Gastrocnemius medialis (tissue), 4 donors: ENCODE results near the gene ADARB2.

Source experiments
- CTCF ChIP-seq, 5 experiments: fragments of 450-650 bp in 3 of 5; fragments of 200-600 bp in 2 of 5; sonication (generic) in 2 of 5; IDR thresholded peaks in 4 of 5; conservative IDR thresholded peaks in 1 of 5; 1 replicate in 4 of 5; 2 replicates in 1 of 5; pipeline ENCODE4 v1.5.1; 2016 to 2019; ENCODE audit warnings: antibody characterized with exemption in 5 of 5, mild to moderate bottlenecking in 3 of 5, moderate library complexity in 3 of 5
- POLR2A ChIP-seq, 2 donors: fragments of 450-650 bp; IDR thresholded peaks; one replicate each; pipeline ENCODE4 v1.6.1; 2017; ENCODE audit warnings: antibody characterized with exemption in 2 of 2, mild to moderate bottlenecking in 2 of 2, moderate library complexity in 2 of 2

GRCh38 chr10:1745780-1746456 is 8.6 kb upstream of the ADARB2 start:
- TF ChIP-seq CTCF (IDR thresholded peaks at IDR 0.05 in 4 of 5, conservative IDR thresholded peaks at IDR 0.05 in 1 of 5) (no peak), POLR2A (IDR thresholded peaks at IDR 0.05) (no peak)
